HG02571 (cell line): ENCODE data around the gene LGALS9B.
"Not testable (repeated sequence)": the region's sequence is repeated elsewhere in the genome, so short reads cannot be mapped to it uniquely, and the experiment has no call there.

Experiments
- ATAC-seq: cut with Tn5 transposase; IDR thresholded peaks from one replicate; pipeline ENCODE4 v1.9.1; 2021; ENCODE audit warnings: mild to moderate bottlenecking, moderate library complexity; ENCODE audit not compliant: unreplicated experiment

The LGALS9B gene

GRCh38 chr17:20417492-20418080, 49.8 kb downstream of the LGALS9B start:
- ATAC-seq = not testable (repeated sequence)

- not testable (repeated sequence) for ATAC-seq
Observed at GRCh38 chr17:20416381-20416911, 50.9 kb downstream of the LGALS9B start.

GRCh38 chr17:20415479-20415878, 51.9 kb downstream of the LGALS9B start:
- ATAC-seq = not testable (repeated sequence)

GRCh38 chr17:20401306-20402022, 65.9 kb downstream of the LGALS9B start:
- ATAC-seq = not testable (repeated sequence)

- ATAC-seq = not testable (repeated sequence)
Observed at GRCh38 chr17:20400559-20401305, 66.6 kb downstream of the LGALS9B start.
